ENCODE results near the gene FLNC.

The FLNC gene

GRCh38 chr7:128843938-128844621, 13.9 kb downstream of the FLNC start:
- H3K27me3 Mint-ChIP-seq (ENCODE audit: low read depth): peaks cover 3% of the 10 kb centered on the region
- H3K36me3 Mint-ChIP-seq (ENCODE audit: low read depth): peaks cover 42% of the 10 kb centered on the region
- no peak overlapping the region for H3K27ac Mint-ChIP-seq
- no peak for TF ChIP-seq CTCF (IDR thresholded peaks at IDR 0.05; ENCODE audit: unreplicated experiment in 3 of 3)
- no peaks in the 10 kb centered on the region for H3K9me3 Mint-ChIP-seq
- H3K4me3 Mint-ChIP-seq: no peak overlapping the region
- H3K4me1 Mint-ChIP-seq: no peaks in the 10 kb centered on the region

- TF ChIP-seq CTCF (IDR thresholded peaks at IDR 0.05; ENCODE audit: unreplicated experiment in 3 of 3): no peak
- Mint-ChIP-seq H3K27me3 (ENCODE audit: low read depth) (no peaks in the 10 kb centered on the region), H3K4me3 (no peak overlapping the region), H3K36me3 (ENCODE audit: low read depth) (peaks cover 36% of the 10 kb centered on the region), H3K27ac (no peak overlapping the region), H3K4me1 (no peaks in the 10 kb centered on the region), H3K9me3 (no peaks in the 10 kb centered on the region)
Observed at GRCh38 chr7:128844777-128845311, 14.6 kb downstream of the FLNC start.

- no peaks in the 10 kb centered on the region for H3K27me3 Mint-ChIP-seq (ENCODE audit: low read depth)
- H3K9me3 Mint-ChIP-seq: no peaks in the 10 kb centered on the region
- H3K4me1 Mint-ChIP-seq: no peaks in the 10 kb centered on the region
- no peak overlapping the region for H3K4me3 Mint-ChIP-seq
- H3K27ac Mint-ChIP-seq: no peak overlapping the region
- peaks cover 36% of the 10 kb centered on the region for H3K36me3 Mint-ChIP-seq (ENCODE audit: low read depth)
- TF ChIP-seq CTCF (IDR thresholded peaks at IDR 0.05; ENCODE audit: unreplicated experiment in 3 of 3): no peak
Observed at GRCh38 chr7:128845475-128845874, 15.3 kb downstream of the FLNC start.

- Mint-ChIP-seq H3K4me3 (no peak overlapping the region), H3K27ac (no peak overlapping the region), H3K27me3 (ENCODE audit: low read depth) (no peaks in the 10 kb centered on the region), H3K4me1 (no peaks in the 10 kb centered on the region), H3K9me3 (no peaks in the 10 kb centered on the region), H3K36me3 (ENCODE audit: low read depth) (peaks cover 36% of the 10 kb centered on the region)
- TF ChIP-seq CTCF (IDR thresholded peaks at IDR 0.05; ENCODE audit: unreplicated experiment in 3 of 3): no peak
Observed at GRCh38 chr7:128845987-128846386, 15.8 kb downstream of the FLNC start.

- Mint-ChIP-seq H3K27me3 (ENCODE audit: low read depth) (no peaks in the 10 kb centered on the region), H3K27ac (no peak overlapping the region), H3K4me3 (no peak overlapping the region), H3K4me1 (no peaks in the 10 kb centered on the region), H3K36me3 (ENCODE audit: low read depth) (peaks cover 40% of the 10 kb centered on the region), H3K9me3 (no peaks in the 10 kb centered on the region)
- TF ChIP-seq CTCF (IDR thresholded peaks at IDR 0.05; ENCODE audit: unreplicated experiment in 3 of 3): no peak
Observed at GRCh38 chr7:128846781-128847444, 16.7 kb downstream of the FLNC start.
